HG02938 (cell line): ENCODE results near the gene ZNF322.

Experiments
- ATAC-seq: cut with Tn5 transposase; IDR thresholded peaks from one replicate; pipeline ENCODE4 v1.9.1; 2021; ENCODE audit warnings: mild to moderate bottlenecking, moderate library complexity; ENCODE audit not compliant: unreplicated experiment

The ZNF322 gene

DNA sequence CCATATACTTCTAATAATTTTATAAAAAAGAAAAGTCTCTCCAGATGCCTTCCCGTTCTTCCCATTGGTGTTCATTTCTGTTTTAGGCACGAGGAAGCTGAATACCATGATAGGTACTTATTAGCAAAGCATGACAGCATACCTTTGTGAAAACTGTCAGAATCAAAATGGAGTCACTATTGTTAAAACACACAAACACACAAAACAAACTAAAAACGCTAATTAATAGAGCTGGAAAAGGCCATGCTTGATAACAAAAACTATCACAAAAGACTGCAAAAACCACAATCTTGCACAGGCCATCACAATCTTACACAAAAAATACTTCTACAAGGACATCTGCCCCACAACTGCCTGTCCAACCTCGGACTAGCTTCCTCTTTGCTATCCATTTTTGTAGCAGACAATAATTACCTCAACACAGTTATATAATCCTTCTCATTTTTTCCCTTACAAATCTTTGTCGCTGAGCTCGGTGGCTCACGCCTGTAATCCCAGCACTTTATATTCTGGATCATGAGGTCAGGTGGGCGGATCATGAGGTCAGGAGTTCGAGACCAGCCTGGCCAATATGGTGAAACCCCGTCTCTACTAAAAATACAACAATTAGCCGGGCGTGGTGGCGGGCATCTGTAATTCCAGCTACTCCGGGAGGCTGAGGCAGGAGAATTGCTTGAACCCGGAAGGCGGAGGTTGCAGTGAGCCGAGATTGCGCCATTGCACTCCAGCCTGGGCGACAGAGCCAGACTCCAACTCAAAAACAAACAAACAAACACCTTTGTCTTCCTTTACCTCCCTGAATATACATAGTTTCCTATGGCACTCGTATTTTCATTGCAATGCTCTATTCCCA, 66.0 kb downstream of the ZNF322 start:
- no peak for ATAC-seq

- no peak for ATAC-seq
Observed at GRCh38 chr6:26592649-26593048, 66.9 kb downstream of the ZNF322 start.

- no peak for ATAC-seq
Observed at GRCh38 chr6:26588965-26589364, 70.6 kb downstream of the ZNF322 start.
